Mucosa of stomach (tissue), 1 donor: Measurements from ENCODE around the gene ETV5.
"Not testable (repeated sequence)": the region's sequence is repeated elsewhere in the genome, so short reads cannot be mapped to it uniquely, and the experiment has no call there.

Experiments
- H3K27me3 ChIP-seq: one replicate; pipeline ENCODE4 v1.7.0; 2013; ENCODE audit warnings: mild to moderate bottlenecking, low read length; ENCODE audit not compliant: control insufficient read depth, insufficient read depth
- H3K36me3 ChIP-seq: one replicate; pipeline ENCODE4 v1.7.0; 2013; ENCODE audit warnings: low read length; ENCODE audit not compliant: control insufficient read depth, insufficient read depth
- H3K4me1 ChIP-seq: one replicate; pipeline ENCODE4 v1.7.0; 2013; ENCODE audit warnings: mild to moderate bottlenecking, low read length; ENCODE audit not compliant: control insufficient read depth, insufficient read depth
- H3K4me3 ChIP-seq: one replicate; pipeline ENCODE4 v1.7.0; 2013; ENCODE audit warnings: low read length
- H3K9ac ChIP-seq: one replicate; pipeline ENCODE4 v1.7.0; 2013; ENCODE audit warnings: mild to moderate bottlenecking, low read length, moderate library complexity
- H3K9me3 ChIP-seq: one replicate; pipeline ENCODE4 v1.7.0; 2013; ENCODE audit warnings: mild to moderate bottlenecking, low read length, moderate library complexity; ENCODE audit not compliant: control insufficient read depth
- donor health status: Pancreatic carcinoma.

Gene ETV5

DNA sequence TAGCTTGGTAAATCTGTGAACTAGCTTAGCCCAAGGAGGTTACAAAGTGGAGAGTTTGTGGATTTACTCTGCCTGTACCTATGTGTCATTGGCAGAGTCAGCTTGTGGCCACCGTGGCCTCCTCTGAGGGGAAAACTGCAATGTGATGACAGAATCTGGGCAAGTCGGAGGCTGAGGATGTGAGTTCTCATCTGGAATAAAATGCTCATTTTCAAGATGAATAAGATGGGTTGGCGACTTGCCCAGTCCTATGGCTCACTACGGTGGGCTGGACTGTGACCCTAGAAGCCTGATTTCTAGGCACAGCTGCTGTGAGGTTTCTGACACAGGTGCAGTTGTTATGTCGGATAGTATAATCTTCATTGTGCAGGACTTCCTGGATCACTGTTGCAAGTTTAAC is 83.7 kb downstream of the ETV5 start:
- H3K27me3 ChIP-seq = peaks cover 3% of the 10 kb centered on the region
- no peaks in the 10 kb centered on the region for H3K36me3 ChIP-seq
- H3K9me3 ChIP-seq = no peaks in the 10 kb centered on the region
- H3K4me3 ChIP-seq = no peak overlapping the region
- peaks cover 5% of the 10 kb centered on the region for H3K4me1 ChIP-seq
- no peak overlapping the region for H3K9ac ChIP-seq

- peaks cover 5% of the 10 kb centered on the region for H3K4me1 ChIP-seq
- no peak overlapping the region for H3K9ac ChIP-seq
- H3K9me3 ChIP-seq = no peaks in the 10 kb centered on the region
- H3K27me3 ChIP-seq = peaks cover 3% of the 10 kb centered on the region
- no peaks in the 10 kb centered on the region for H3K36me3 ChIP-seq
- H3K4me3 ChIP-seq = no peak overlapping the region
Measured at GRCh38 chr3:186024210-186024609, 84.7 kb downstream of the ETV5 start.

- Histone ChIP-seq H3K9me3 (no peaks in the 10 kb centered on the region), H3K9ac (no peak overlapping the region), H3K4me3 (no peak overlapping the region), H3K4me1 (peaks cover 5% of the 10 kb centered on the region), H3K27me3 (peaks cover under 1% of the 10 kb centered on the region), H3K36me3 (no peaks in the 10 kb centered on the region)
Measured at GRCh38 chr3:186022931-186023330, 86.0 kb downstream of the ETV5 start.

DNA sequence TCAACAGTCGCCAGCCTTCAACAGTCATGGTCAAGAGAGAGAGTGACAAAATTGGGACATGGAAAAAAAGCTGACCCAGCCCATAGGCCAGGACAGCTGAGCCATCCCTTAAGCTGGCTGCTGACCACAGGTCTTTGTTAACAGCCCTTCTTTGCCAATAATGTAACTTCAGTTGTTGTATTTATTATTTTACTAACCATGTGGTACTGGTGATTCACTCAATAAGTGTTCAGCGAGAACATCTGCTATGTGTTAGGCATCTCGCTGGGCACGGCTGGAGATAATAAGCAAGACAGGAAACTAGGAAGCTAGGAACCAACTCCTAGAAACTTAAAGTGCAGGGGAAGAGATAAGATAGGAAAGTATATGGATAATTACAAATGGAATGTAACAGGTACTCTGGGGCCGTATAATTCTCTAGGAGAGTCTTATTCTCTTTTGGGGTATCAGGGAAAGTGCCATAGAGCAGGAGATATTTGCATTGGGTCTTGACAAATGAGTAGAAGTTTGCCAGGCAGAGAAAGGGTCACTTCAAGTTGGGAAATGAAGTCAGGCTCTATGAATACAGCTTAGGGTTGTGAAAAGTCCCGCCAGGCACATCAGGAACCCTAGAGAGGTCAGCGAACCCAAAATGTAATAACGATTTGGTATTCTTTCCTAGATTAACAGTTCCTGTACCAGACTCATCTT is 87.1 kb downstream of the ETV5 start:
- H3K4me1 ChIP-seq = peaks cover 5% of the 10 kb centered on the region
- no peak overlapping the region for H3K4me3 ChIP-seq
- no peaks in the 10 kb centered on the region for H3K36me3 ChIP-seq
- H3K9me3 ChIP-seq = no peaks in the 10 kb centered on the region
- H3K9ac ChIP-seq = no peak overlapping the region
- H3K27me3 ChIP-seq = no peaks in the 10 kb centered on the region

GRCh38 chr3:186021250-186021649 is 87.6 kb downstream of the ETV5 start:
- H3K9ac ChIP-seq, H3K9me3 ChIP-seq, H3K27me3 ChIP-seq, H3K4me1 ChIP-seq, H3K36me3 ChIP-seq, H3K4me3 ChIP-seq: not testable (repeated sequence)

DNA sequence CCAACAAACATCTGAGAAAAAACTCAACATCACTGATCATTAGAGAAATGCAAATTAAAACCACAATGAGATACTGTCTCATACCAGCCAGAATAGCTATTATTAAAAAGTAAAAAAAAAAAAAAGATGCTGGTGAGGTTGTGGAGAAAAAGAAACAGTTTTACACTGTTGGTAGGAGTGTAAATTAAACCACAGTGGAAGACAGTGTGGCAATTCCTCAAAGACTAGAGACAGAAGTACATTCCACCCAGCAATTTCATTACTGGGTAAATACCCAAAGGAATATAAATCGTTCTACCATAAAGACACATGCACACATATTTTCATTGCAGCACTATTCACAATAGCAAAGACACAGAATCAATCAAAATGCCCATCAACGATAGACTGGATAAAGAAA is 89.6 kb downstream of the ETV5 start:
- not testable (repeated sequence) for H3K9ac ChIP-seq, H3K27me3 ChIP-seq, H3K36me3 ChIP-seq, H3K4me1 ChIP-seq, H3K4me3 ChIP-seq, H3K9me3 ChIP-seq

DNA sequence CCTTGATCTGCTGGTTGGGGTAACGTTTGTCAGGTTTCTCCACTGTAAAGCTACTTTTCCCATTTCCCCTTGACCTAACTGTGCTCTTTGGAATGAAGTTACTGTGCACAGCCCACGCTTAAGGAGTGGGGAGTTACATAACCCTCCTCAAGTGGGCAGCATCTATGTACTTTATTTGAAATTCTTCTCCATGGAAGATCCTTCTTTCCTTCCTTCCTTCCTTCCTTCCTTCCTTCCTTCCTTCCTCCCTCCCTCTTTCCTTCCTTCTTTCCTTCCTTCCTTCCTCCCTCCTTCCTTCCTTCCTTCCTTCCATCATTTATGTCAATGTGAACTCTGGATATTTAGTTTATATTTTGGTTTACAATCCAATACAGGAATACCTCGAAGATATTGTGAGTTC is 94.0 kb downstream of the ETV5 start:
- H3K36me3 ChIP-seq = no peaks in the 10 kb centered on the region
- H3K4me1 ChIP-seq = no peaks in the 10 kb centered on the region
- H3K9me3 ChIP-seq = no peaks in the 10 kb centered on the region
- no peak overlapping the region for H3K4me3 ChIP-seq
- H3K27me3 ChIP-seq = no peaks in the 10 kb centered on the region
- no peak overlapping the region for H3K9ac ChIP-seq

- no peaks in the 10 kb centered on the region for H3K36me3 ChIP-seq
- no peaks in the 10 kb centered on the region for H3K27me3 ChIP-seq
- H3K9ac ChIP-seq = no peak overlapping the region
- H3K4me1 ChIP-seq = no peaks in the 10 kb centered on the region
- no peak overlapping the region for H3K4me3 ChIP-seq
- no peaks in the 10 kb centered on the region for H3K9me3 ChIP-seq
Measured at GRCh38 chr3:186013312-186013711, 95.6 kb downstream of the ETV5 start.

DNA sequence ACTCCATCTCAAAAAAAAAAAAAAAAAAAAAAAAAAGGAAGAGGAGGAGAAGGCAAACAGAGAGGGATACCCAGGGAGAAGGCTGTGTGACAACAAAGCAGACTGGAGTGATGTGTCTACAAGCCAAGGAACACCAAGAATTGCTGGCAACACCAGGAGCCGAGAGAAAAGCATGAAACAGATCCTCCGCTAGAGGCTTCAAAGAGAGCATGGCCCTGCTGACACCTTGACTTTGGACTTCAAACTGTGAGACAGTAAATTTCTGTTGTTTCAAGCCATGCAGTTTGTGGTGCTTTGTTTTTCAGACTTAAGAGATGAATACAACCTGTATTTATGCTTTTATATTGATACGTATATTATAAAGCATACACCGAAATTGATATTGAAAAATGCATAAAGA is 96.8 kb downstream of the ETV5 start:
- H3K4me1 ChIP-seq = no peaks in the 10 kb centered on the region
- H3K9ac ChIP-seq = no peak overlapping the region
- no peak overlapping the region for H3K4me3 ChIP-seq
- no peaks in the 10 kb centered on the region for H3K9me3 ChIP-seq
- no peaks in the 10 kb centered on the region for H3K36me3 ChIP-seq
- no peaks in the 10 kb centered on the region for H3K27me3 ChIP-seq

- Histone ChIP-seq H3K9ac (no peak overlapping the region), H3K4me1 (no peaks in the 10 kb centered on the region), H3K27me3 (no peaks in the 10 kb centered on the region), H3K9me3 (no peaks in the 10 kb centered on the region), H3K36me3 (no peaks in the 10 kb centered on the region), H3K4me3 (no peak overlapping the region)
Measured at GRCh38 chr3:186004671-186005070, 104.2 kb downstream of the ETV5 start.

DNA sequence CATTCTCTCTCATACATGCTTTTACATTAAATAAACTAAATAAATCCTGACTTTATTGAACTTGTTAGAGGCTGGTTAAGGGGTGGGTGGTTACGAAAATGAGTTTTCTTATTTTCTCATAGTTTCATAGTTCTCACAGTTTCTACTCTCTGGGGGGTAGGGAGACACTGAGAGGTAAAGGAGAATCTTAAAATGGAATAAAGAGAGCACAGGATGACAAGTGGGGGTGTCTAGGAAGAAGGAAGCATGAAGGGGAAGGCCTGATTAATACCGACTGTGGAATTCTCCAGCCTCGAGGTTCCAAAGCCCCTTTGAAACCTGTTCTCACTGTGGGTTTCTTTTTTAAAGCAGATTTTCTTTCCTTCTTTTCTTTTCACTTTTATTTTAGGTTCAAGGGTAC is 104.7 kb downstream of the ETV5 start:
- no peaks in the 10 kb centered on the region for H3K27me3 ChIP-seq
- H3K36me3 ChIP-seq = no peaks in the 10 kb centered on the region
- H3K4me3 ChIP-seq = no peak overlapping the region
- no peaks in the 10 kb centered on the region for H3K9me3 ChIP-seq
- H3K9ac ChIP-seq = no peak overlapping the region
- H3K4me1 ChIP-seq = no peaks in the 10 kb centered on the region

DNA sequence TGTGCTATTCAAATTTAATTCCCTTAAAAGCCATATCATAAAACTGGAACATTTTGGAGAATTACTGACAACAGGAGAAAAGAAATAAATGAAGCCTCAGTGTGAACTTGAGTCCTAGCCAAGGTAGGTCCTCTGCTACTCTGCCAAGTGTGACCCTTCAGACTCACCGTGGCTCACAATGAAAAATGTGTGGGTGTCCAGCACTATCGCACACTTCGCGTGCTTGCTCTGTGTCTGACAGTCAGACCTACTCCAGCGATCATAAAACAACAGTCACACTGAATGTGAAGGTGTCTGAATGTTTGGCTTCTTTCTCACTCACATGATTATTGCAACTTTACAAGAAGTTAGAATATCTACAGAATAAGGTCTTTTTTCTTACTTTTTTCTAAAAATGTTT is 105.3 kb downstream of the ETV5 start:
- Histone ChIP-seq H3K9me3 (no peaks in the 10 kb centered on the region), H3K4me1 (no peaks in the 10 kb centered on the region), H3K9ac (no peak overlapping the region), H3K36me3 (no peaks in the 10 kb centered on the region), H3K27me3 (no peaks in the 10 kb centered on the region), H3K4me3 (no peak overlapping the region)

GRCh38 chr3:186002884-186003472 is 105.9 kb downstream of the ETV5 start:
- Histone ChIP-seq H3K27me3 (no peaks in the 10 kb centered on the region), H3K4me1 (no peaks in the 10 kb centered on the region), H3K9ac (no peak overlapping the region), H3K36me3 (no peaks in the 10 kb centered on the region), H3K4me3 (no peak overlapping the region), H3K9me3 (no peaks in the 10 kb centered on the region)
